ENCODE measurements around the gene CNGA3.

CNGA3 gene

GRCh38 chr2:98329549-98329948 lies 16.7 kb upstream of the CNGA3 start:
- FAIRE-seq: no peak

- FAIRE-seq: no peak
Observed at GRCh38 chr2:98332989-98333388, 13.3 kb upstream of the CNGA3 start.

- no peak for FAIRE-seq
Observed at GRCh38 chr2:98333922-98334321, 12.3 kb upstream of the CNGA3 start.

- no peak for FAIRE-seq
Observed at GRCh38 chr2:98334439-98335078, 11.7 kb upstream of the CNGA3 start.

- FAIRE-seq: no peak
Observed at GRCh38 chr2:98335271-98335670, 11.0 kb upstream of the CNGA3 start.

- FAIRE-seq: no peak
Observed at GRCh38 chr2:98341241-98341640, 5.0 kb upstream of the CNGA3 start.

GRCh38 chr2:98343285-98343684 lies 3.0 kb upstream of the CNGA3 start:
- no peak for FAIRE-seq

GRCh38 chr2:98347298-98348065 lies 1.2 kb downstream of the CNGA3 start:
- FAIRE-seq: no peak

- no peak for FAIRE-seq
Observed at GRCh38 chr2:98348066-98348561, 1.9 kb downstream of the CNGA3 start.

- FAIRE-seq: no peak
Observed at GRCh38 chr2:98350411-98350810, 4.2 kb downstream of the CNGA3 start.

- FAIRE-seq: no peak
Observed at GRCh38 chr2:98355881-98356280, 9.6 kb downstream of the CNGA3 start.

- no peak for FAIRE-seq
Observed at GRCh38 chr2:98356729-98357128, 10.5 kb downstream of the CNGA3 start.

- no peak for FAIRE-seq
Observed at GRCh38 chr2:98357849-98358248, 11.6 kb downstream of the CNGA3 start.

- FAIRE-seq: no peak
Observed at GRCh38 chr2:98359986-98360385, 13.7 kb downstream of the CNGA3 start.

GRCh38 chr2:98367721-98368120 lies 21.5 kb downstream of the CNGA3 start:
- FAIRE-seq: no peak

GRCh38 chr2:98369710-98370239 lies 23.5 kb downstream of the CNGA3 start:
- FAIRE-seq: no peak

- no peak for FAIRE-seq
Observed at GRCh38 chr2:98372121-98372520, 25.9 kb downstream of the CNGA3 start.

- FAIRE-seq: no peak
Observed at GRCh38 chr2:98372579-98372978, 26.3 kb downstream of the CNGA3 start.

- FAIRE-seq: no peak
Observed at GRCh38 chr2:98374286-98374685, 28.0 kb downstream of the CNGA3 start.

- no peak for FAIRE-seq
Observed at GRCh38 chr2:98374958-98375570, 28.8 kb downstream of the CNGA3 start.

GRCh38 chr2:98376301-98376910 lies 30.1 kb downstream of the CNGA3 start:
- FAIRE-seq: no peak

- FAIRE-seq: no peak
Observed at GRCh38 chr2:98376996-98377395, 30.7 kb downstream of the CNGA3 start.

- no peak for FAIRE-seq
Observed at GRCh38 chr2:98377544-98377943, 31.3 kb downstream of the CNGA3 start.
